Stimulated activated naive CD4-positive, alpha-beta T cell treated with Interleukin-2 at 50 U/mL for 16 hours (primary cell): ENCODE data around the gene FCHO2.

Experiments
- DNase-seq: peaks from one replicate; lab custom pipeline; 2025; lab: John Stamatoyannopoulos, UW

The FCHO2 gene

GRCh38 chr5:73137563-73138530, 182.0 kb downstream of the FCHO2 start:
- no peak for DNase-seq

GRCh38 chr5:73139485-73139884, 183.6 kb downstream of the FCHO2 start:
- no peak for DNase-seq
